GM13976 (cell line): ENCODE results near the gene DNAJC16.
"Not testable (repeated sequence)": the region's sequence is repeated elsewhere in the genome, so short reads cannot be mapped to it uniquely, and the experiment has no call there.

Experiments used
- DNase-seq: peaks from one replicate; pipeline ENCODE4 v3.0.0; 2012; ENCODE audit warnings: low spot score
- in situ Hi-C: fragments of 300-500 bp; cut with MboI; formaldehyde crosslinking; loops from one replicate; pipeline ENCODE4 v1.12.0; 2022; ENCODE audit warnings: low sequenced_read_pairs, mixed read lengths, inconsistent platforms; ENCODE audit not compliant: unreplicated experiment
- TF ChIP-seq, protein P1 (sequence below): IDR thresholded peaks from 2 replicates; pipeline ENCODE4 v1.5.1; 2012; ENCODE audit warnings: borderline replicate concordance, mild to moderate bottlenecking; ENCODE audit not compliant: insufficient read depth; ENCODE audit errors: extremely low read depth, missing control alignments, control extremely low read depth

DNAJC16 gene

DNA sequence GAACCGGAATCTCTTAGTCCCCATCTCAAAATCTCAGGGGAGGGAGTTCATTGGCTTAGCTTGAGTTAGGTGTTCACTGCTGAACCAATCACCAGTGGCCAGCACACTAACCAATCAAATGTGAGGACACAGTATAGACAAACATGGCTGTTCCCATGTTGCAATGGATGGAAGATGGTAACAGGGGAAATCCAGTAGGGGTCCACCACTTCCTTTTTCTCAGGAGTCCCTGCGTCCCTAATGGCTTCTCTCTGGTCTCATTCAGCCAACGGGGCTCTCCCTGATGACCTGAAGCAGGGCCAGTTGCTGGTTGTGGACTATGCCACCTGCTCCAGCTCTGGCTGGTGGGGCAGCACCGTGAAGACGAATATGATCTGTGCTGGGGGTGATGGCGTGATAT, 41.0 kb upstream of the DNAJC16 start:
- DNase-seq = no peak
- TF ChIP-seq, protein P1, sequence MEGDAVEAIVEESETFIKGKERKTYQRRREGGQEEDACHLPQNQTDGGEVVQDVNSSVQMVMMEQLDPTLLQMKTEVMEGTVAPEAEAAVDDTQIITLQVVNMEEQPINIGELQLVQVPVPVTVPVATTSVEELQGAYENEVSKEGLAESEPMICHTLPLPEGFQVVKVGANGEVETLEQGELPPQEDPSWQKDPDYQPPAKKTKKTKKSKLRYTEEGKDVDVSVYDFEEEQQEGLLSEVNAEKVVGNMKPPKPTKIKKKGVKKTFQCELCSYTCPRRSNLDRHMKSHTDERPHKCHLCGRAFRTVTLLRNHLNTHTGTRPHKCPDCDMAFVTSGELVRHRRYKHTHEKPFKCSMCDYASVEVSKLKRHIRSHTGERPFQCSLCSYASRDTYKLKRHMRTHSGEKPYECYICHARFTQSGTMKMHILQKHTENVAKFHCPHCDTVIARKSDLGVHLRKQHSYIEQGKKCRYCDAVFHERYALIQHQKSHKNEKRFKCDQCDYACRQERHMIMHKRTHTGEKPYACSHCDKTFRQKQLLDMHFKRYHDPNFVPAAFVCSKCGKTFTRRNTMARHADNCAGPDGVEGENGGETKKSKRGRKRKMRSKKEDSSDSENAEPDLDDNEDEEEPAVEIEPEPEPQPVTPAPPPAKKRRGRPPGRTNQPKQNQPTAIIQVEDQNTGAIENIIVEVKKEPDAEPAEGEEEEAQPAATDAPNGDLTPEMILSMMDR = no peak
- in situ Hi-C loops = no loop called here

DNA sequence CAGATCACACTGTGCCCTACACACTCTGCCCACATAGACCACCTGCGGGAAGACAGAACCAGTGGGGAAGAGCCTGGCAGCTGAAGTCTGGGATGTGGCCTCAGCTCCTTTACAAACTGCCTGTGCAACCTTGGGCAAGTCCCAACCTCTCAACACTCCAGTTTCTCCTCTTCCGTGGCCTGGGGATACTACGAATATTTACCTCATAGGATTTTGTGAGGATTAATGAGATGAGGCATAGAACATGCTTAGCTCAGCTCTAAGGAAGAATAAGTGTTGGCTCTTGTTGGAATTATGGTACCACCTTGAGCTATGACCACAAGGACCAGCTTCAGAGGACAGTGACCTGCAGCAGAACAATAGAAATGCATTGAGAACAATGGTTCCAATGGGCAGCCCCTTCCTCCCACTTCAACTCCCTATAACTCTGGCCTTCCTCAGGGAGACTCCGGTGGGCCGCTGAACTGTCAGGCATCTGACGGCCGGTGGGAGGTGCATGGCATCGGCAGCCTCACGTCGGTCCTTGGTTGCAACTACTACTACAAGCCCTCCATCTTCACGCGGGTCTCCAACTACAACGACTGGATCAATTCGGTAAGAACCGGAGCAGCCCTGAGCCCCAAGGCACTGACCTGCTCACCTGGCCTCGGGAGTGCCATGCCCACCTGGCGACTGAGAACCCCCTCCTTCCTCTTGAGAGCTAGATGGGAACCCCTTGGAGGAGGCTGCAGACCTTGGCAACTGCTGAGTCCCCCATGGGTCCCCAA, 39.6 kb upstream of the DNAJC16 start:
- in situ Hi-C loops, DNase-seq: not testable (repeated sequence)

DNA sequence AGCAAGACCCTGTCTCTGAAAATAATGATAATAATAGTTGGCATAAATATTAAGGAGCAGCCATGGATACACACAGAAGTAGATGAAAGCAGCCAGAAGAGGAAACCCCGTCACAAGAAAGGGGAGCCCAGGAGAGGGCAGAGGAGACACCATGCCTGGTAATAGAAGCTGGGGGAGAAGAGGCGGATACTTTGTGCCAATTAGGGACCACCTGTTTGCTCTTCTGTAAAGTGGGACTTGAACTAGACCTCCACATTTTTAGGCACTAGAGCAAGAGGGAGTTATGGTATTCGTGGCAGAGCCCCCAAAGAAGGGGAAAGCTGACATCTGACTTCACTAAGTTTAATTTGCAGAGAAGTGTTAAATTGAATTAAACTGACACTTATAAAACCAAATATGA, 38.3 kb upstream of the DNAJC16 start:
- in situ Hi-C loops = no loop called here
- TF ChIP-seq, protein P1 = no peak
- DNase-seq = no peak

DNA sequence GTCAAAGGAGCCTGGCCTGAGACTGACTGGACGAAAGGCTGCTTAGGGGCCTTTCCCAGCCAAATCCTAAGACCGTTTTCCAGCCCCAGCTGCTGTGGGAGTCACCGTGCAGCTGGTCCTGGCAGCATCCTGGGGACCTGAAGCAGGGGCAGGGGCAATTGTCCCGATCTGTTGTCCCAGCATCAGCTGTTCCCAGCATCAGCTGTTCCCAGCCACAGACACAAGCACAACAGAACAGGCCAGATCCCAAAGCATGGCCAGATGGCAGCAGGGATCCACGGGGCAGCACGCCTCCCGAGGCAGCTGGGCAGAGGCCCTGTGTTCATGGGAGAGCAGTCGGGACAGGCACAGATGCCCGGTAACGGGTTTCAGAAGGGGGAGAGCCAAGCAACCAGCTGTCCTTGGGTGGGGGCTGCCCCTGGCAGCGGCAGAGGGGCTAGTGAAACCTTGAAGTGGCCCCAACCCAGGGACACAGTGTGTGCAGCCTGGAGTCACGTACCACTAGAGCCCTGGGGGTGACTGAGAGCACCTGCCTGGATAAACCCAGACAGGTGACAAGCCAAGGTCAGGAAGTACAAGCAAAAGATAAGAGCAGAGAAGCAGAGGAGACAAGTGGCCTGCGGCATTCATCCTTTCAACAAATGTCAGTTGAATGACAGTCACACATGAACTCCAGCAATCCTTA, 37.5 kb upstream of the DNAJC16 start:
- TF ChIP-seq, protein P1 = no peak
- in situ Hi-C loops = no loop called here
- no peak for DNase-seq

DNA sequence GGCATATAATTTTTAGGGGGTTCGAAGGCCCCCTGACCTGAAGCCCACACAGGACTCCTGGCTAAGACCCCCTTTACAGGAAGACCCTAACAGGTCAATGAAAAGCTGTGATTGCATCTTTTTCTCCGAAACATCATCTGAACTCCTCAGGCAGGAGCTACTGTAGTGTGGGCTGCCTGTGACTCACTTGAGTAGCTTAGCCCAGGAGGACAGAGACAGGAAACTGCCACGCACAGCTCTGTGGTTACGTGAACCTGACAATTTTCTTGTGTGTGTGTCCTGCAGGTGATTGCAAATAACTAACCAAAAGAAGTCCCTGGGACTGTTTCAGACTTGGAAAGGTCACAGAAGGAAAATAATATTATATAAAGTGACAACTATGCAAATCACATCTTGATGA, 35.6 kb upstream of the DNAJC16 start:
- in situ Hi-C loops = not testable (repeated sequence)

DNA sequence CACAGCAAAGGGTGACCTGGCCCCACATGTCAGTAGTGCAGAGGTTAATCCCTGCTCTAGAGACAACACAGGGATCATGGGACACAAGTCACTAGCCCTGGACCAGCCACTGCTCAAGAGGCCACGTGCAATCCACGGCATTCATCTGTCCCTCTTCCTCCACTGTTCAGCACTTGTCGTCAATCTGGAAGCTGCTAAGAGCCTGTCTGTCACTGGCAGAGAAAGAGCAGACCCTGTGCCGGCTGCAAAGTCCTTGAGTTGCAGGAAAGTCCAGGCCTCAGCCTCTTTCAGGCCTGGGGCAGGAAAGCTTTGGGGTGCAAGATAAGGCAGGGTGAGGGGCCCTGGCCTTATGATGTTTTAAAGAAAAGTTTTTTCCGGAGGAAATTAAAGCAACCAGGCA, 34.1 kb upstream of the DNAJC16 start:
- DNase-seq = no peak
- TF ChIP-seq, protein P1 = no peak
- in situ Hi-C loops = no loop called here

More for the DNA sequence above, 35.6 kb upstream of the DNAJC16 start:
- not testable (repeated sequence) for DNase-seq

DNA sequence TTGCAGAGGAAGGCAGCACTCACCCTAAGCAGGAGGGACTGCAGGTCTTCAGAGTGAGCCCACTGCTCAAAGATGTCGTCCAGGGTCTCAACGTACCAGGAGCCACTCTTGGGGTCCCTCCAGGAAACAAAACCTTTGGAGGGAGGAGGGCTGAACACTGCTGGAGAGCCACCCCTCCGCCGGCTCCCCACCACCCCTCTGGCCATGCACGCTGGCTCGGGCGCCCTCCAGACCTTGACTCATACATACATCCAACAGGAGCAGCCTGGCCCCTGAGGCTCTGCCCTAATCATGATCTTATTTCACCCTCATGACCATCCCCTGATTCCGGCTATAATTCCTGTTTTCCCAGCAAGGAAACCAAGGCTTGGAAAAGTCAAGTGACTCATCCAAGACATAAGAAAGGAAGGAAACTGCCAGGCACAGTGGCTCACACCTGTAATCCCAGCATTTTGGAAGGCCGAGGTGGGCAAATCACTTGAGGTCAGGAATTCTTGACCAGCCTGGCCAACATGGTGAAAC, 32.7 kb upstream of the DNAJC16 start:
- in situ Hi-C loops = no loop called here
- DNase-seq = no peak

More for the DNA sequence above, 32.7 kb upstream of the DNAJC16 start:
- TF ChIP-seq, protein P1 = no peak
